Endothelial cell (in vitro differentiated cells): ENCODE data around the gene SIX4. TPM values are rescaled to one million over a fixed set of nuclear protein-coding genes. Genes with fewer than 3 reads are reported as not detected.

Experiments
- DNase-seq: peaks from one replicate; pipeline ENCODE4 v3.0.0; 2021; ENCODE audit warnings: low spot score
- H3K27ac Mint-ChIP-seq: one replicate; pipeline ENCODE4 v1.8.0; 2021; ENCODE audit warnings: mixed read lengths, inconsistent platforms; ENCODE audit not compliant: unreplicated experiment
- H3K27me3 Mint-ChIP-seq: one replicate; pipeline ENCODE4 v1.8.0; 2021; ENCODE audit warnings: mild to moderate bottlenecking, moderate library complexity, mixed read lengths, inconsistent platforms; ENCODE audit not compliant: unreplicated experiment
- H3K36me3 Mint-ChIP-seq: one replicate; pipeline ENCODE4 v1.8.0; 2021; ENCODE audit warnings: mild to moderate bottlenecking, low read depth, mixed read lengths, inconsistent platforms; ENCODE audit not compliant: unreplicated experiment
- H3K4me1 Mint-ChIP-seq: one replicate; pipeline ENCODE4 v1.8.0; 2021; ENCODE audit warnings: mild to moderate bottlenecking, mixed read lengths, inconsistent platforms; ENCODE audit not compliant: unreplicated experiment
- H3K4me3 Mint-ChIP-seq: one replicate; pipeline ENCODE4 v1.8.0; 2021; ENCODE audit warnings: mild to moderate bottlenecking, mixed read lengths, inconsistent platforms; ENCODE audit not compliant: unreplicated experiment
- H3K9me3 Mint-ChIP-seq: one replicate; pipeline ENCODE4 v1.8.0; 2021; ENCODE audit warnings: mixed read lengths, inconsistent platforms; ENCODE audit not compliant: unreplicated experiment
- total RNA-seq: library from RNA; stranded (reverse); fragmentation: NEBNext Ultra II Directional; extraction: Animal tissue kit (Norgen Biotek cat#: 25700); gene quantifications from one replicate; pipeline ENCODE4 v1.2.1, GENCODE V29; 2021; ENCODE audit not compliant: unreplicated experiment
- TF ChIP-seq, protein P1 (sequence below): fragments of 200-600 bp; sonication (generic); IDR thresholded peaks from one replicate; pipeline ENCODE4 v1.5.0; 2021; ENCODE audit warnings: antibody characterized with exemption; ENCODE audit not compliant: unreplicated experiment

SIX4 gene
- total RNA-seq, 1 donor from 2014 or later: 6.3 TPM

DNA sequence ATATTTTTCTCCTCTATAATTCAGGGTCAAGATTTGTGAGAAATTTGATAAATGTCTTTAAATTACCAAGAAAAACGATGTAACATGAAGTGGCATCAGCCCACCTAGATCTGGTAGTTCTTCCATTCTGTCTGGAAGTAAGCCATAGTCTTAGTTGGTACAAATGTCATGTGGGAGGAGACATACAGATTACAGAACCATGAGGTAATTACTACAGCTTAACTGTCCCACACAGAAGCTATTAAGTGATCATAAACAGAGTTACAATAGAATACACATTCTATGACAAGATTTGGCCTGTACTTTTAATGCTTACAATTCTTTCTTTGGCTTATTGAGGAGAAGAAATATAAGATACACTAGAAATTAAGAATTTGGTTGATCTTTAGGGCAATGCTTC, 61.2 kb downstream of the SIX4 start:
- Mint-ChIP-seq H3K27ac (no peak overlapping the region), H3K36me3 (no peaks in the 10 kb centered on the region), H3K4me1 (peaks cover 3% of the 10 kb centered on the region), H3K9me3 (no peaks in the 10 kb centered on the region), H3K27me3 (peaks cover 4% of the 10 kb centered on the region), H3K4me3 (no peak overlapping the region)
- no peak for DNase-seq
- TF ChIP-seq, protein P1, sequence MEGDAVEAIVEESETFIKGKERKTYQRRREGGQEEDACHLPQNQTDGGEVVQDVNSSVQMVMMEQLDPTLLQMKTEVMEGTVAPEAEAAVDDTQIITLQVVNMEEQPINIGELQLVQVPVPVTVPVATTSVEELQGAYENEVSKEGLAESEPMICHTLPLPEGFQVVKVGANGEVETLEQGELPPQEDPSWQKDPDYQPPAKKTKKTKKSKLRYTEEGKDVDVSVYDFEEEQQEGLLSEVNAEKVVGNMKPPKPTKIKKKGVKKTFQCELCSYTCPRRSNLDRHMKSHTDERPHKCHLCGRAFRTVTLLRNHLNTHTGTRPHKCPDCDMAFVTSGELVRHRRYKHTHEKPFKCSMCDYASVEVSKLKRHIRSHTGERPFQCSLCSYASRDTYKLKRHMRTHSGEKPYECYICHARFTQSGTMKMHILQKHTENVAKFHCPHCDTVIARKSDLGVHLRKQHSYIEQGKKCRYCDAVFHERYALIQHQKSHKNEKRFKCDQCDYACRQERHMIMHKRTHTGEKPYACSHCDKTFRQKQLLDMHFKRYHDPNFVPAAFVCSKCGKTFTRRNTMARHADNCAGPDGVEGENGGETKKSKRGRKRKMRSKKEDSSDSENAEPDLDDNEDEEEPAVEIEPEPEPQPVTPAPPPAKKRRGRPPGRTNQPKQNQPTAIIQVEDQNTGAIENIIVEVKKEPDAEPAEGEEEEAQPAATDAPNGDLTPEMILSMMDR: no peak

DNA sequence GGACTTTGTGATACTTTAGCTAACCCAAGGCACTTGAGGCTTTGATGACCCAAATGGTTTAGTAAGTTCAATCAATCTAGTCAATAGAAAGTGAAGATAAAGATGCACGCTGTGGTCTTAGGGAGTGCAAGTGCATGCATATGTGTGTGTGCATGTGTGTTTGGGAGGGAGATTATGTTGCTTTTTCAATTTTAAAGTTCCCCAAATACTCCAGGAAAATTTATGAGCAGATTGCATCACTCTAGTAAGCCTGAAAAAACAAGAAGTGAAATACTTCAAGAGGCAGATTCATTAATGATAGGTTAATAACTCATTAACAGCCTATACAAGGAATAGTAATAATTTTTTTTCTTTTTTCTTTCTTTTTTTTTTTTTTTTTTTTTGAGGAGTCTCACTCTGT, 62.4 kb downstream of the SIX4 start:
- H3K27me3 Mint-ChIP-seq: peaks cover 10% of the 10 kb centered on the region

More for the DNA sequence above, 62.4 kb downstream of the SIX4 start:
- TF ChIP-seq, protein P1: no peak
- H3K4me1 Mint-ChIP-seq: peaks cover 10% of the 10 kb centered on the region
- H3K36me3 Mint-ChIP-seq: no peaks in the 10 kb centered on the region
- no peak for DNase-seq
- H3K4me3 Mint-ChIP-seq: no peak overlapping the region
- no peaks in the 10 kb centered on the region for H3K9me3 Mint-ChIP-seq
- H3K27ac Mint-ChIP-seq: no peak overlapping the region

Other genes starting within 250 kb of the SIX4 start
- gene C14orf39, start 238.3 kb downstream of the SIX4 start, total RNA-seq: 3.8 TPM
- gene SIX6, start 215.2 kb downstream of the SIX4 start, total RNA-seq: not detected
- 0.41 TPM for gene SIX1, start 74.9 kb downstream of the SIX4 start, total RNA-seq
- gene MNAT1, start 10.4 kb upstream of the SIX4 start, total RNA-seq: 27.8 TPM